Embryonic facial prominence (tissue), 1 donor: ENCODE measurements around the gene MAP3K12.
"Not testable (repeated sequence)": the region's sequence is repeated elsewhere in the genome, so short reads cannot be mapped to it uniquely, and the experiment has no call there.

Experiments used
- DNase-seq: peaks from one replicate; pipeline ENCODE4 v3.0.0-alpha.2; 2016; ENCODE audit errors: extremely low spot score

The MAP3K12 gene

DNA sequence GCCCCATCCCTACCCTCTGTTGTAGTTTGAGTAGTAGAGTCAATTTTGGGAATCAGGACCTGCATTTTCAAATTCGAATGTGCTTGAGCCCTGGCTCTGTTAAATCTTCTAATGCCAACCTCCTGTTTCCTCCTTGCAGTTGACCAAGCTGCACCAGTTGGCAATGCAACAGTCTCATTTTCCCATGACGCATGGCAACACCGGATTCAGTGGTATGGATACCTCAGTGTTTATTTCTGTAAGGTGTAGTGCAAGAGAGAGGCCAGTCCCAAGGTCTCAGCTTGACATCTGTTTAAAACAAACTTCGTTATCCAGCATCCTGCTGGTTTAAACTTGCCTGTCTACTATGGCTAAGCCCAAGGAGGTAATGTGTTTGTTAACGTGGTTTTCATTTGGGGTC, 32.2 kb downstream of the MAP3K12 start:
- no peak for DNase-seq

DNA sequence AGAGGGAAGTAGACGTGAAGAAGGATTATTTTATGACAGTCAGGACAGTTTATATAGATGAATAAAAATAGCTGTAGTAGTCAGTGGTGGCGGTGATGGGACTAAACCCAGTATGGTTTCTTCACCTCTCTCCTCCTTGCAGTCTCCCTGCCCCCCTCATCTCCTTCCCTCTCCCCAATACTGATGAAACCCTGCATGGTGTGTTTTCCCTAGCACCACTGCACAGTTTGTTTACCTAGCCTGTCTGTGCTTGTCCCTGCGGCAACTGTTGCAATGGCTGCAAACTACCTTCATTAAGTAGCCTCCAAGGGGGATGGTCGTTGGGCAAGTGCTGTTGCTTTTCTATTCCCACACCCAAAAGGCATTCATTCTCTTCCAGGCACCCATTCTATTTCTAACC, 32.6 kb downstream of the MAP3K12 start:
- DNase-seq: no peak

GRCh38 chr12:53465679-53466078, 33.6 kb downstream of the MAP3K12 start:
- no peak for DNase-seq

- DNase-seq: no peak
These were observed 34.4 kb downstream of the MAP3K12 start for GRCh38 chr12:53464685-53465418.

- no peak for DNase-seq
These were observed 35.3 kb downstream of the MAP3K12 start for GRCh38 chr12:53463802-53464560.

DNA sequence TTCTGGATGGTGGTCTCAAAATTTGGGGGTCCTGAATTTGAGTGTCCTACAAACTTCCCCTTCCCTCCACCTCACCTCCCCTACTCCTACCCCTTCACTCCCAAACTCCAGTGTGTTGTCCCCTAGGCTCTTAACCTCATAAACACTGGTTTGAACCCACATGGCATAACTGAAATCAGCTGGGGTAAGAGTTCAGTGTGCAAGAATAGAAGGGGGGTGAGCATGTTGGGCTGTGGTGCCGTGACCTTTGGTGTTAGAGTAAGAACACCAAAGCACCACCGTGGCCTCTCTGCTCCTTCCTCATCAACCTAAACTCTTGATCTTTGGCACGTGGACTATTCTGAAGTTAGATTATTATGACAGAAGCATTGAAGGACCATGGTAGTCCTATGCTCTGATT, 36.3 kb downstream of the MAP3K12 start:
- DNase-seq: no peak

DNA sequence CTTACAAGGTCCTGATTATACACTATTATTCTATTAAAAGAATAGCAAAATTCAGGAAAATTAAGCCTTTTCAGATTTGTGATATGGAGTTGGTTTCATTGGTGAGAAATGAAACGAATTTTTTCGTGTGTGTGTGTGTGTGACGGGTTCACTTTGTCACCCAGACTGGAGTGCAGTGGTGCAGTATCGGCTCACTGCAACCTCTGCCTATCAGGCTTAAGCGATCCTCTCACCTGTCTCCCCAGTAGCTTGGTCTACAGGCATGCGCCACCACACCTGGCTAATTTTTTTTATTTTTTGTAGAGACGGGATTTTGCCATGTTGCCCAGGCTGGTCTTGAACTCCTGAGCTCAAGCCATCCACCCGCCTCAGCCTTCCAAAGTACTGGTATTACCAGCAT, 37.7 kb downstream of the MAP3K12 start:
- no peak for DNase-seq

DNA sequence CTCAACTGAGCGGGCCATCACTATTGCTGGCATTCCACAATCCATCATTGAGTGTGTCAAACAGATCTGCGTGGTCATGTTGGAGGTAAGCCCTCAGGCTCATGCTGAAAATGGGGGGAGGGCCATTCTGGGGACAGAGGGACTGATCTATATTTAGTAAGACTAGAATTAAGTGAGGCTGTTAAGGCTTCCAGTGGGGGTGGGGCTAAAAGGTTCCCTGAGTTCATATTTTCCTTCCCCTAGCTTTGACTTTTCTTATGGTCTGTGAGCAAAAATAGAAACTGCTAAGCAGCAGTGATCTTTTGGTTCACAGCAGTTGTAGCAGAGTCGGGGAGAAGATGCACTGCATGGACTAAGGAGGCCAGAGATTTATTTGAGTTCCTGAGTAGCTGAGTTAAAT, 38.2 kb downstream of the MAP3K12 start:
- no peak for DNase-seq

DNA sequence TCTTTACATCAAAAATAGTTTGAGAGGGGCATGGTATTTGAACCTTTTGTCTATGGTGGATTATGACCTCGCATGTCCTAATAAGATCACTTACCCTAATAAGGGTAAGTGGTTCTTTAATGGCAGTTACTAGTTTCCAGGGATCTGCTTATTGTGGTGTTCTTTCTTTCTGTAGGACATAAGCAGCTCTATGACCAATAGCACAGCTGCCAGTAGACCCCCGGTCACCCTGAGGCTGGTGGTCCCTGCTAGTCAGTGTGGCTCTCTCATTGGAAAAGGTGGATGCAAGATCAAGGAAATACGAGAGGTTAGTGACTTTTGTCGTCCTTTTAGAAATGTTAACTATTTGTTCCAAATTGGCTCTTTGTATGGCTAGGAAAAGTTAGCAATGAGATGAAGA, 40.2 kb downstream of the MAP3K12 start:
- DNase-seq: no peak

DNA sequence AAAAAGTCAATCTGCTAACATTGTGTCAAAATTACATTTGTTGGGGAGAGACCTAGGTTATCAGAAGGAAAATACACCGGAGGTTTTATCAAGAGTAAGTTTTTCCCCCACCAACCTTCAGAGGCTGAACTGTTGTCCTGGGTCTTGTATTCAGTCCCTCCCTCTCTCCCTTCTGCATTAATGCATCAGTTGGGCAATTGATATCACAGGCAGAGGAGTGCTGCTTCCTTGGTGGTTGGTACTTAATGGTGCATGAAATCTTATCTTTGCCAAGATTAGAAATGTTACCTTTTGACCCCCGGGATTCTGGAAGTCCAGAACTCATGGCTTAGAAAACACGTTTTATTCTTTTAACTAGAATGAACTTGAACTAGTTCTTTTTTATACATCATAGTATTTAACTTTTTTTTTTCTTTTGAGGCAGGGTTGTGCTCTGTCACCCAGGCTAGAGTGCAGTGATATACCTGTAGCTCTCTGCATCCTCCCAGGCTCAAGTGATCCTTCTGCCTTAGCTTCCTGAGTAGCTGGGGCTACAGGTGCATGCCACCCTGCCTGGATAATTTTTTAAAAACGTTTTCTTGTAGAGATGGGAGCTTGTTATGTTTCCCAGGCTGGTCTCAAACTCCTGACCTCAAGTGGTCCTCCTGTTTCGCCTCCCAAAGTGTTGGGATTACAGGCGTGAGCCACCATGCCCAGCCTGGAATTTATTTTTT, 42.4 kb downstream of the MAP3K12 start:
- DNase-seq: no peak

DNA sequence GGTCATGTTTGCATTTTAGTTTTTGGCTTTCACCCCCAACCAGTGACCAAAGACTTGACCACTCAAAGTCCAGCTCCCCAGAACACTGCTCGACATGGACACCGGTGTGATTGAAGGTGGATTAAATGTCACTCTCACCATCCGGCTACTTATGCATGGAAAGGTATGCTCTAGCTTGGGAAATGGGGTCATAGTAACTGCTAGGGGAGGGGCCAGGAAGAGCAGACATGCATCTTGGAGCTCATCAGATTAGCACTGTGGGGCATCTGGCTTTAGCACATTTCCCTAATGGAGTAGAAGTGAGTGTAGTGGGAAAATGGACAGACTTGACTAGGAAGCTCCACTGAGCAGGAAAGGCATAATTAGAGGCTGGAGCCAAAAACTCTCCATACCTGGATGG, 44.6 kb downstream of the MAP3K12 start:
- DNase-seq: no peak

DNA sequence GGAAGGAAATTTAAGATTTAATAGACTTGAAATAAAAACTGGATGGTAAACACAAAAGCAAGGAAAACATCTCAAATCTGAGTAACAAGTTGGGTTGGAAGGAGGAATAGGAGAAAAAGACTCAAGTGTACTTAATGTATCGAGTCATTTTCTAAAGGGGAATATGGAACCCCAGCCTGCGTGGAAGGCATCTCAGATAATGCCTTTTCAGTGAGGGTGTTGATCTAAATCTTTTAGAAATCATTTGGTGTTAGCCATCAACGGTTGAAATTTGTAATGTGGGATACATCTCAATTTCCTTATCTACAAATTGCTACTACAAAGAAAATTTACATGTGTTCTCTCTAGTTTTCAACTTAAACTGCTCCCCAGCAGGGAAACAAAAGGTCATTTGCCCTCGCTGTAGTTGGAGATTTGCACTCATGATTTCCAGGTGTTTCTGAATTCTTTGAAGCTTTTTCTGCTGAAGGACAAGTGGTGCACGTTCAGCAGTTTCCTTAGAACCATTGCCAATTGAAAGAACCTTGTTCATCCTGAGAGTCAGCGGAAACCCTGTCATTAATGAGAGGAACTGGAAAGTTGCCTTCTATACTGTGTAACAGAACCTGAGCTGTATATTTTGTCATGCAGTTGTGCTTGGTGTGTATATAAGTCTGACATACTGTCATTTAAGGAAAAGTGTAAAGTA, 45.2 kb downstream of the MAP3K12 start:
- no peak for DNase-seq

- peak; percentile 86 for DNase-seq
These were observed 46.8 kb downstream of the MAP3K12 start for GRCh38 chr12:53452159-53453077.

DNA sequence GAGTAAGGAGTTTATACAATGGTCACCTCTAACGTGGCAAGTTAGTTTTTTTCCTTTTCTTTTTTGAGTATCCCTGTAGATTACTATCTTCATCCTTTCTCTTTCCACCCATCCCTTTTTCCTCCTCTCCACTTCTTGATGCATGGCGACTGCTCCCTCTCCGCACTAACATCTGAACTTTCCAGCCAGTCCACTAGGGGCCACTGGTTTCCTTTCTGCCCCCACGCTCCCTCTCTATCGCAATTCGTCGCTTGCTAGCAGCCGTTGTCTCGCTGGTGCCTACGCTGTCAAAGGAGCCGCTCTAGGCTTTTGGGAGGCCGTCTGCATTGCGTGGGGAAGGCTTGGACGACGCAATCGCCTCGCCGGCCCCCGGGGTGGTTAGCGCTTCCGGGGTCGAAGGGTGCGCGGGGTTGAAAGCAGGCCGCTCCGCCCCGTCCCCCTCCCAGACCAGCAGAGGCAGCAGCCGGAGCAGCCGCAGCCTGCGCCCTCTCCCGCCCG, 47.5 kb downstream of the MAP3K12 start, which contains the start of gene PCBP2:
TSS of gene PCBP2 (plus strand) at position 442 of the 498 bp plus-strand sequence. CDS start 2,699 bp downstream, outside the sequence.
- peak; percentile 99 for DNase-seq

- DNase-seq: no peak
These were observed 48.3 kb downstream of the MAP3K12 start for GRCh38 chr12:53450936-53451335.

- DNase-seq: not testable (repeated sequence)
These were observed 54.5 kb downstream of the MAP3K12 start for GRCh38 chr12:53444593-53445325.

- DNase-seq: no peak
These were observed 55.3 kb downstream of the MAP3K12 start for GRCh38 chr12:53443955-53444354.

DNA sequence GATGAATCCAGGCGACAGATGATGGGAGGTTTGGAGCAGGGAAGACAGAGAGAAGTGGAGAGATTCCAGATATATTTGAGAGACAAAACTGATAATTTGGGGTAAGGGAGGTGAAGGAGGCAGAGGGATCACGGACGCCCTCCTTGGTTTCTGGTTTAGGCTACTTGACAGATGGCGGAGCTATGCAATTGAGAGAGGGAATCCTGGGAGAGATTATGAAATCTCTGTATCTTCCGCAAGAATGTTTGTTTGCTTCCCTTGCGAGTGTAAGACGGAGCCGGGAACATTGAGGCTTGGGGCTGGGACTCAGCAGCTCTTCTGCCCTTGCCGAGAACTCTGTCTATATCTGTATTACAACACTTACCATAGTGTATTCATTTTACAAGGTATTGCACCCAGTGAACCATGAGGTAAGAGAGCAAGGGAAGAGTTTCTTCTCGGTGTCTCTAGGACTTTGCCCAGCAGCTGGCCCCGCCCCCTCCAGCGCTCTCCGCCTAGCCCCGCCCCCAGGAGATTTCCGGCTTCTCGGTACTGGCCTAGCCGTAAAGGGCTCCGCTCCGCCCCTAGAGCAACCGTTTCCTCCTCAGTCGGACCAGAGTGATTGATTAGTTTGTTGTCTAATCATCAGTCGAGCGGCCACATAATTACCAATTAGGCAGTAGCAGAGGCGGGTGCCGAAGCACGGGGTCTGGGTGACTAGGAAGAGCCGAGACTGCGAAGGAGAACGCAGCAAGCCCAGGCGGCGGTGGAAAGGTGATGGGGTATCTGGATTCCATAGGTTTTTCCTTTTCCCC, 58.0 kb downstream of the MAP3K12 start, which contains the start of gene PRR13:
TSS of gene PRR13 (plus strand) at position 695 of the 794 bp plus-strand sequence. CDS start 981 bp downstream, outside the sequence.
- peak; percentile 99 for DNase-seq

- not testable (repeated sequence) for DNase-seq
These were observed 59.7 kb downstream of the MAP3K12 start for GRCh38 chr12:53439582-53439981.
